HepG2 (cell line): Measurements from ENCODE around the gene DENND4A. TPM values are rescaled to one million over a fixed set of nuclear protein-coding genes. Genes with fewer than 3 reads are reported as not detected.

Experiments used
- ARID5B ChIP-seq: IDR thresholded peaks from 2 replicates; pipeline ENCODE4 v1.4.0; 2020; ENCODE audit warnings: mild to moderate bottlenecking, missing genetic modification reagents
- CHCHD3 ChIP-seq: sonication (generic); formaldehyde crosslinking; IDR thresholded peaks from 2 replicates; pipeline ENCODE4 v1.8.0; 2022; ENCODE audit warnings: mild to moderate bottlenecking, missing genetic modification reagents, moderate library complexity
- HNF4A ChIP-seq: sonication (generic); formaldehyde crosslinking; IDR thresholded peaks from 2 replicates; pipeline ENCODE4 v1.4.0; 2020; ENCODE audit warnings: missing genetic modification reagents
- MIER2 ChIP-seq: IDR thresholded peaks from 2 replicates; pipeline ENCODE4 v1.6.1; 2016; ENCODE audit warnings: missing biosample characterization, missing genetic modification reagents
- NCOA5 ChIP-seq: sonication (generic); formaldehyde crosslinking; IDR thresholded peaks from 2 replicates; pipeline ENCODE4 v1.4.0; 2020; ENCODE audit warnings: missing genetic modification reagents
- NKX3-1 ChIP-seq: sonication (generic); formaldehyde crosslinking; IDR thresholded peaks from 2 replicates; pipeline ENCODE4 v1.5.0; 2020; ENCODE audit warnings: missing genetic modification reagents
- STAT6 ChIP-seq: sonication (generic); formaldehyde crosslinking; IDR thresholded peaks from 2 replicates; pipeline ENCODE4 v1.4.0; 2020; ENCODE audit warnings: missing genetic modification reagents, mild to moderate bottlenecking, borderline replicate concordance
- ZBTB33 ChIP-seq: sonication (generic); formaldehyde crosslinking; IDR thresholded peaks from 2 replicates; pipeline ENCODE4 v1.4.0; 2020; ENCODE audit warnings: missing genetic modification reagents
- ZNF547 ChIP-seq: sonication (generic); formaldehyde crosslinking; IDR thresholded peaks from 2 replicates; pipeline ENCODE4 v1.5.1; 2020; ENCODE audit warnings: mild to moderate bottlenecking, missing genetic modification reagents
- ZNF574 ChIP-seq: sonication (generic); formaldehyde crosslinking; IDR thresholded peaks from 2 replicates; pipeline ENCODE4 v1.4.0; 2020; ENCODE audit warnings: missing genetic modification reagents
- ZNF652 ChIP-seq: IDR thresholded peaks from 2 replicates; pipeline ENCODE4 v1.6.1; 2016; ENCODE audit warnings: low read depth, borderline replicate concordance
- ZNF687 ChIP-seq: sonication (generic); formaldehyde crosslinking; IDR thresholded peaks from 2 replicates; pipeline ENCODE4 v1.5.1; 2020; ENCODE audit warnings: mild to moderate bottlenecking, missing genetic modification reagents, moderate library complexity
- polyA plus RNA-seq, 8 experiments: library from polyadenylated mRNA; depleted of rRNA in 3 of 8; stranded (reverse) in 7 of 8; unstranded in 1 of 8; fragments of >200 nt; fragmentation: Illumina TruSeq in 4 of 8; extraction: Trizol in 4 of 8; gene quantifications; 2 replicates each; pipeline versions ENCODE4 v1.2.1 to v1.2.3, GENCODE V29; 2011 to 2016; ENCODE audit warnings: low read depth in 4 of 8, missing spikeins in 1 of 8, mixed read lengths in 1 of 8; ENCODE audit not compliant: insufficient read depth in 1 of 8
- total RNA-seq, 5 experiments: library from RNA; depleted of rRNA; stranded (reverse); fragments of >200 nt; fragmentation: Illumina TruSeq; extraction: Trizol; gene quantifications; 2 replicates each; pipeline ENCODE4 v1.2.3, GENCODE V29; 2016; ENCODE audit warnings: low read depth in 1 of 5

Gene DENND4A
- total and polyA plus RNA-seq, 2 of the 13 experiments (the other 11 are each of a cell fraction or from before 2014, with no cell fraction given), result 13.2 to 18.6 TPM

- TF ChIP-seq STAT6 (CRISPR knock-in tag), result peak; percentile 52; the same call in 1 of the 2 replicates
- TF ChIP-seq ARID5B, result peak; percentile 92
- TF ChIP-seq NKX3-1 (CRISPR knock-in tag), result peak; percentile 81
- no peak for TF ChIP-seq CHCHD3 (CRISPR knock-in tag)
- TF ChIP-seq MIER2, result peak; percentile 86
- no peak for TF ChIP-seq NCOA5 (CRISPR knock-in tag)
- peak; percentile 97 for TF ChIP-seq ZNF687 (CRISPR knock-in tag)
- peak; percentile 87 for TF ChIP-seq ZBTB33 (CRISPR knock-in tag)
- peak; percentile 92 for TF ChIP-seq ZNF547 (CRISPR knock-in tag)
- TF ChIP-seq HNF4A (CRISPR knock-in tag), result peak; percentile 61
- TF ChIP-seq ZNF574 (CRISPR knock-in tag), result peak; percentile 96
- 0 out of 2 replicates have a peak, but pooled peaks have one; percentile 42 for TF ChIP-seq ZNF652 (CRISPR knock-in tag)
Measured at GRCh38 chr15:65610871-65611718, 181.0 kb downstream of the DENND4A start, which contains the start of gene INTS14 (continued).
